Smooth muscle cell of bladder (primary cell): ENCODE data around the gene HOMER2. TPM values are rescaled to one million over a fixed set of nuclear protein-coding genes. Genes with fewer than 3 reads are reported as not detected.

Experiments used
- total RNA-seq: library from RNA; depleted of rRNA; stranded (reverse); fragments of >200 nt; gene quantifications from 2 replicates; pipeline ENCODE4 v1.2.3, GENCODE V29; 2014

The HOMER2 gene
- total RNA-seq: 2.4 and 2.6 TPM in 2 replicates

DNA sequence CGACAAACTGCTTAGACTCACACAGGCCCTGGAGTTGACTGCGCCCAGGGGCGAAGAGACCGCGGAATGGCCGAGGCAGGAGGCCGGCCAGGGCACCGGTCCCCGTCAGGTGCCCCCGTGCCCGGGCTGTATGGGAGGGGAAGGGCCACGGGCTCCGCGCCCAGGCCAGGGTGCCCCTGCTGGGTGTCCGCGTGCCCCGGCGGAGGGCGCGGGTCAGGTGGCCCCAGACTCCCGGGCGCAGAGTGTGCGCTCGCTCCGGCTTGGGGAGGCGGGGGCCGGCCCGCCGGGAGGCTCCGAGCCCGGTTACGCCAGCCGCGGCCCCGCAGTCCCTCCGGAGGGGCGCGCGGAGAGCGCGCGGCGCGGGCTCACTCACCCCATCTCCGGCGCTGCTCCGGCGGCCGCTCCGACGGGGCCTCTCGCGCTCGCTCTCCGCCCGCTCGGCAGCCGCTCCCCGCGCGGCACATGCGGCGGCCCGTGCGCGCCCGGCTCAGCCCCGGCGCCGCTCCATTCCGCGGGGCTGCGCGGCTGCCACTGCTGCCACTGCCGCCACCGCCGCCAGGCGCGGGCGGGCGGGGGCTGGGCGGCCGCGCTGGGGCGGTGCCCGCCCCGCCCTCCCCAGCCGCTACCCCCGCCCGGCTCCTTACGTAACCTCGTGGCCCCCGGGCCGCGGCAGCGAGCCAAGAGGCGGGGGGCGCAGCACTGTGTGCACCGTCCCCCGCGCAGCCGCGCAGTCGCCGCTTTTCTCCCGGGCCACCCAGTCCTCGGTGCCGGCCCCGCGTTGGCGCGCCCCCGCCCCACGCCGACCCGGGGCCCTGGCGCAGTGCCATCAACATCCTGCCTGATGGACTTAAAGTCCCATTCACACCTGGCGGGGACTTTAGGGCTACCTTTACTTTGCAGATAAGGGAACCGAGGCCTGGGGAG is at the start of gene HOMER2:
HOMER2 (minus strand) TSS at position 563 of the 924 bp plus-strand sequence; CDS start at position 378, 185 bp downstream.

DNA sequence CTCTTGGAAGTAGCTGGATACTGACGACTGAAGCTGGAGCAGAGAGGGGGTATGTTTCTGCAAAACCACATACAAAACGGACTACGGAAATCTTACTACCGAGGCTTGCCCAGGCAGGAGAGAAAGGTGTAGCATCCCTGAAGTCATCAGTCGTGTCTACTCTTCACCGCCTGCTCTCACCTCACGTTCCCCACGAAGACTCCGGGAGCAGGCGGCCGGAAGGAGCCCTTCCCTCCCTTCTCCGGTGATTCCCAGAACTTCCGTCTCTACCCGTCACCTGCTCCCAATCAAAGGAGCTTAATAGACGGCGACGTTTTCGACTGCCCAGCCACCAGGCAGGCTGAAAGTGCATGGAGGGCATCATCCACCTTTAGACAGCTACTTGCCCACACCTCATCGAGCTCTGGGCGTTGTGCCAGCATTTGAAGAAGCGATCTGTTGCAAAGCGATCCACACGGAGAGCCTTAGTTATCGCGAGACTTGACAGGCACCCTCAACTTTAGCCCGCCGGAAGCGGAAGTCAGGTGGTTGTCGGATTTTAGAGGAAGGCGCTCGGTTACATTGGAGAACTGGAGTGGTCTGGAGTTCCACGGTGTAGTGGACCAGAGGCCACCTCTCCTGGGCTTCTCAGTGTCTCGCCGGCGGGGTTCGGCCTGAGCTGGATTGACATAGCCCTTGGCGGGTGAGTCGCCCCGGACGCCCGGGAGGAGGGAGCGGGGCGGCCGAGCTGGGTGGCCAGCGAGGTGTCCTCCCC is 33.3 kb upstream of the HOMER2 start, which contains the start of gene RAMAC:
RAMAC (plus strand) TSS at position 523 of the 754 bp plus-strand sequence. CDS start 2,809 bp downstream, outside the sequence.

DNA sequence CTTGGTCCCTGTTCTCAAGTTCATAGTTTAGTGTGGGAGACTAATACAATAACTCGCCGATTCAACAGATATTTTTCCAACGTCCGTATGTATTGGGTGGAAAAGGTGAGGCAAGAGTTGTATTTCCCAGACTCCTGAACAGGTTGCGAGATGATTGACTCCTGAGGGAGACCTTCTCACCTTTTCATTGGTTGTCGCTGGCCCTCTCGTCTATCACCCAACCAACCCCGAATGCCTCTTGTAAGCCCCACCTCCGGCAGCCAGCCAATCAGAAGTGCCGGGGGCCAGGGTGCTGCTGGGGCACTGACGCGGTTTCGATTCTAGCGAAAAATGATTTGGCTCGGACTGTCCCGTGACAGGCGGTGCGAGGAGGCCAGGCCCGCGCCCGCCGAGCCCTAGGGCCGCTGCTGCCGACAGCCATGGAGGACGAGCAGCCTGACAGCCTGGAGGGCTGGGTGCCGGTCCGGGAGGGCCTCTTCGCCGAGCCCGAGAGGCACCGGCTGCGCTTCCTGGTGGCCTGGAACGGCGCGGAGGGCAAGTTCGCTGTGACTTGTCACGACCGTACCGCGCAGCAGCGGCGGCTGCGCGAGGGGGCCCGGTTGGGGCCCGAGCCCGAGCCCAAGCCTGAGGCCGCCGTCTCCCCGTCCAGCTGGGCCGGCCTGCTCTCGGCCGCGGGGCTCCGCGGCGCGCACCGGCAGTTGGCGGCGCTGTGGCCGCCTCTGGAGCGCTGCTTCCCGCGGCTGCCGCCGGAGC is 143.0 kb downstream of the HOMER2 start, which contains the start of gene WHAMM:
WHAMM (plus strand) TSS at position 321 of the 753 bp plus-strand sequence; CDS start at position 420, 99 bp downstream.

DNA sequence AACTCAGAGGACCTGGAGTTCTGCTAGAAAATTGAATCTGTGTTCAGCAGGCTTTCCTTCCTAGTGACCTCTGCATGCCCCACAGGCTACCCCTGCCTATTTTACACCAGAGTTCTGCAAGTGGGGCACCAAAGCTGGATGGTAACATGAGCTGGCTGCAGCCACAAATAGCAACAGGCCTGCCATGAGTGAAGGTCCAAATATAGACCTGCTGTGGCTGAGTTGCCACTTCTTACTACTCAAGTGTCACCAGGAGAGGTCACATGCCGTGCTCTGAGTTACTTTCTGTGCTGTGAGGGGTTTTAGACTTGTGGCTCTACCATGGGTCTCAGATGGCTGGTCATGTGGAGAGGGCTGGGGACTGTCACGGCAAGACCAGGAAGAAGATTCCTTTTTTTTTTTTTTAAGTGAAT is 146.5 kb downstream of the HOMER2 start, which contains the start of gene FSD2:
FSD2 (minus strand) TSS at position 76 of the 413 bp plus-strand sequence. CDS start 18,679 bp downstream, outside the sequence.

Other genes with a start within 250 kb of the HOMER2 start
- gene AP3B2, start 242.8 kb downstream of the HOMER2 start, total RNA-seq: 0.28 and 0.43 TPM in 2 replicates
- gene FSD2, start 146.7 kb downstream of the HOMER2 start, total RNA-seq: not detected in 2 replicates
- 2.8 and 4.1 TPM in 2 replicates for gene WHAMM, start 143.1 kb downstream of the HOMER2 start, total RNA-seq
- gene RAMAC, start 33.5 kb upstream of the HOMER2 start, total RNA-seq: 29.6 and 30.7 TPM in 2 replicates
- 5.7 and 8.1 TPM in 2 replicates for gene C15orf40, start 58.9 kb upstream of the HOMER2 start, total RNA-seq
- 75.2 and 82.6 TPM in 2 replicates for gene BTBD1, start 114.5 kb upstream of the HOMER2 start, total RNA-seq
- gene TM6SF1, start 154.9 kb upstream of the HOMER2 start, total RNA-seq: 0.55 and 1.4 TPM in 2 replicates